ENCODE results near the gene OARD1.
A peak's percentile ranks its signal among the peaks of the same experiment; 100 is the strongest.
"Not testable (repeated sequence)": the region's sequence is repeated elsewhere in the genome, so short reads cannot be mapped to it uniquely, and the experiment has no call there.

The OARD1 gene

GRCh38 chr6:41036186-41036585, 36.0 kb downstream of the OARD1 start:
- Mint-ChIP-seq H3K27ac (no peak overlapping the region), H3K9me3 (no peaks in the 10 kb centered on the region), H3K4me3 (no peak overlapping the region), H3K36me3 (ENCODE audit: low read depth) (peaks cover 1% of the 10 kb centered on the region), H3K4me1 (ENCODE audit: low read depth) (peaks cover 10% of the 10 kb centered on the region), H3K27me3 (no peaks in the 10 kb centered on the region)
- DNase-seq, result no peak

DNA sequence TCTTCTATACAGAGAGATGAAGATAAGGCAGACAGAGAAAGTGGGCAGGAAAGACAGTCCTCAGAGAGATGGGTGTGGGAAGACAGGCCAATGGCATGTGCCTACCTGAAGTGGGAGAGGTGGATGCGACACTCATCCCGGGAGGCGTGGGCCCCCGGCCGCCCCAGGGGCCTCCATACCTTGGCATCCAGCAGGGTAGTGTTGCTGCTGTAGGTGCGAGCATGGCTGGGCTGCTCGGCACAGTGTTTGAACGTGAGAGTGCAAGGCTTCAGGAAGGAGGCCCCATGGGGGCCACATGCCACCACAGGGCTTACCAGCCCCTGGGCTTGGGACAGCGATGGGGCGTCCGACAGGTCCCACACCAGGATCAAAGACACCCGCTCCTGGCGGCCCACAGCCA, 38.4 kb downstream of the OARD1 start:
- H3K9me3 Mint-ChIP-seq, result no peaks in the 10 kb centered on the region
- H3K27me3 Mint-ChIP-seq, result no peaks in the 10 kb centered on the region
- H3K27ac Mint-ChIP-seq, result no peak overlapping the region
- peaks cover 6% of the 10 kb centered on the region for H3K4me1 Mint-ChIP-seq (ENCODE audit: low read depth)
- no peak overlapping the region for H3K4me3 Mint-ChIP-seq
- H3K36me3 Mint-ChIP-seq (ENCODE audit: low read depth), result peaks cover 1% of the 10 kb centered on the region
- no peak for DNase-seq

GRCh38 chr6:41032830-41033229, 39.3 kb downstream of the OARD1 start:
- DNase-seq, result no peak
- peaks cover 1% of the 10 kb centered on the region for H3K36me3 Mint-ChIP-seq (ENCODE audit: low read depth)
- no peaks in the 10 kb centered on the region for H3K27me3 Mint-ChIP-seq
- H3K4me1 Mint-ChIP-seq (ENCODE audit: low read depth), result peaks cover 11% of the 10 kb centered on the region
- no peak overlapping the region for H3K4me3 Mint-ChIP-seq
- H3K9me3 Mint-ChIP-seq, result no peaks in the 10 kb centered on the region
- no peak overlapping the region for H3K27ac Mint-ChIP-seq

- Mint-ChIP-seq H3K27me3 (no peaks in the 10 kb centered on the region), H3K9me3 (no peaks in the 10 kb centered on the region), H3K4me1 (ENCODE audit: low read depth) (peaks cover 20% of the 10 kb centered on the region), H3K27ac (peak overlapping the region; percentile 39), H3K4me3 (peak overlapping the region; percentile 80), H3K36me3 (ENCODE audit: low read depth) (no peaks in the 10 kb centered on the region)
- DNase-seq, result no peak
These were observed 43.4 kb downstream of the OARD1 start for GRCh38 chr6:41028561-41029412.

DNA sequence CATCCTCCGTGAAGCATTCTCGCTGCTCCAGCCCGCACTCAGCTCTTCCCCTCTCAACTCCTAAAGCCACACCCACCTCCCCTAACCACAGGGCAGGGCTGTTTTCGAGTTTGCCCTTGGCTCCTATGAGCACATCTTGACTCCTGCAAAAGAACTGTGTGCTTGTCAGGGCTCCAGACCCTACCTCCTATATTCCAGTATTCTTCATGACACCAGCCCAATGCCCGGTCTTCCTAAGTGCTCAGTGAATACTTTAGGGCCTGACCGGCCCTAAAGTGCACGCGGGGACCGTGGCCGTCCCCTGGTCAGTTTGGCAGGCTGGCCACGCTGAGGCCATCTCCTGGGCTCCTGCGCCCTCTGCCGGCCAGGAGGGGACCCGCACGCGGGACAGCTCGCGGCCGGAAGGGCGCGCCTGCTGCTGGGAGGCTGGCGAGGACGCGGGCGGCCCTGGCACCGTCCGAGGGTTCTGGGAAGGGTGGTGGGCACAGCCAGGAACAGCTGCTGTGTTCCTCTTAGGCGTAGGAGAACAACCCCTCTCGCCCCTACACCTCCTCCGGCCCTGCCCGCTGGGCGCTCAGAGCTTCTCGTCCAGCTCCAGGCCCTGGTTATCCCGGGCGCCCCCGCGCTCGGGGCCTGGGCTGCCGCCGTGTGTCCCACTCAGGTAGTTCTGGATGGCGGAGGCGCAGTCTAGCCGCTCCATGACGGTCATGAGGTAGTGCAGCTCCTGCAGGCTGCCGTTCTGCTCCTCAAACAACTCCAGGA, 44.2 kb downstream of the OARD1 start:
- Mint-ChIP-seq H3K4me1 (ENCODE audit: low read depth) (peaks cover 20% of the 10 kb centered on the region), H3K27ac (peak overlapping the region; percentile 74), H3K9me3 (no peaks in the 10 kb centered on the region), H3K36me3 (ENCODE audit: low read depth) (no peaks in the 10 kb centered on the region), H3K27me3 (no peaks in the 10 kb centered on the region), H3K4me3 (peak overlapping the region; percentile 80)
- DNase-seq, result peak; percentile 89

DNA sequence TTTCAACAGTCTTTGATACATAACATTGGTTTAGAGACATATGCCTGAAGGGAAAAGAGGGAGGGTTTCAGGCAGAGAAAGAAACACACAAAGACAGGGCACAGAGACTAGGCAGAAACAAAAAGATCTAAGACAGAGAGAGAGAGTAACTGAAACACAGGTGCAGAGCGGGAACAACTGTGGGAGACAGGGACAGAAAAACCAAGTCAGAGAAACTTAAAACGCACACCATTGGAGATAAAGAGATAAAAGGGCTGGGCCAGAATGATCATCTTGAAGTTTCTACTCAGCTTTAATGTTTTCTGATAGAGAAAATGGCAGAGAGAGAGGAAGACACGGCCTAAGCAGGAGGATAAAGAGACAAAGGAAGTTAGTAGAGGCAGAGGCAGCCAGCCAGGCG, 44.9 kb downstream of the OARD1 start:
- Mint-ChIP-seq H3K27me3 (no peaks in the 10 kb centered on the region), H3K9me3 (no peaks in the 10 kb centered on the region), H3K4me3 (peak overlapping the region; percentile 80), H3K36me3 (ENCODE audit: low read depth) (no peaks in the 10 kb centered on the region), H3K4me1 (ENCODE audit: low read depth) (peaks cover 20% of the 10 kb centered on the region), H3K27ac (peak overlapping the region; percentile 74)
- DNase-seq, result no peak

GRCh38 chr6:41025966-41026530, 46.1 kb downstream of the OARD1 start:
- Mint-ChIP-seq H3K4me3 (no peak overlapping the region), H3K27ac (no peak overlapping the region), H3K27me3 (no peaks in the 10 kb centered on the region), H3K9me3 (no peaks in the 10 kb centered on the region), H3K4me1 (ENCODE audit: low read depth) (peaks cover 20% of the 10 kb centered on the region), H3K36me3 (ENCODE audit: low read depth) (no peaks in the 10 kb centered on the region)
- no peak for DNase-seq

DNA sequence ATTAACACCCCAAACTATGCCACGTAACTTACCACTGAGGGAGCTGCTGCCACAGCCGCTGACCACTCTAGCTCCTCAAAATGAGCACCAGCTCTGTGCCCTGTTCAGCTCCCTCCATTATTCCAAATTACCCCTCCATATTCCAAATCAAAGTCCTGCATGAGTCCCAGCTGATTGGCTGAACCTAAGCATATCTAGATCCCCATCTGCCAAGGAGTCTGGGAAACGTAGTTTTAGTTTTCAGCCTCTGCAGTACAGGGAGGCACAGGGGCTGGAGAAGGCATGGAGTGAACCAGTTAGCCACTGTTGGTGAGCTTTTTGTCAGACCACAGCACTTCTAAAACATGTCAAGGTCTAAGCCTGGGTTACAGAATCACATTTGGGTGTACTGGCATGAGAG, 49.0 kb downstream of the OARD1 start:
- H3K9me3 Mint-ChIP-seq, result no peaks in the 10 kb centered on the region
- no peaks in the 10 kb centered on the region for H3K36me3 Mint-ChIP-seq (ENCODE audit: low read depth)
- H3K4me3 Mint-ChIP-seq, result no peak overlapping the region
- H3K4me1 Mint-ChIP-seq (ENCODE audit: low read depth), result peaks cover 10% of the 10 kb centered on the region
- no peak overlapping the region for H3K27ac Mint-ChIP-seq
- H3K27me3 Mint-ChIP-seq, result no peaks in the 10 kb centered on the region
- no peak for DNase-seq

DNA sequence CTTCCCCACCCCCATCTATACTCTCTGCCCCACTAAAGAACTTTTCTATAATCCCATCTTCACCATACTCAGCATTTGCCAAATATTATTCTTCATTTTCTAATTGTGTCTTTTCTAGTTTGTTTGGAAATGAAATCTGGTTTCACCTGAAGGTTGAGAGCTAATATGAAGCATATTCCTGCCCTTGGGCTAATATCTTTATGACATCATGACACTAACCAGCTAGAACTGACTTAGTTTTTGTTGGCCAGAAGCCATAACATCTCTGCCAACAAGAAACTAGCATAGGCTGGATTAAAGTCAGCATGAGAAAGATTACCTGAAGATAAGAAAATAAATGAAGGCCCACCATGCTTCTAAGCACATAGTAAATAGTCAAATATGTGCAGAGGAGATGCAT, 49.9 kb downstream of the OARD1 start:
- Mint-ChIP-seq H3K9me3 (no peaks in the 10 kb centered on the region), H3K4me1 (ENCODE audit: low read depth) (peaks cover 3% of the 10 kb centered on the region), H3K27ac (no peak overlapping the region), H3K36me3 (ENCODE audit: low read depth) (no peaks in the 10 kb centered on the region), H3K27me3 (no peaks in the 10 kb centered on the region), H3K4me3 (no peak overlapping the region)
- no peak for DNase-seq

DNA sequence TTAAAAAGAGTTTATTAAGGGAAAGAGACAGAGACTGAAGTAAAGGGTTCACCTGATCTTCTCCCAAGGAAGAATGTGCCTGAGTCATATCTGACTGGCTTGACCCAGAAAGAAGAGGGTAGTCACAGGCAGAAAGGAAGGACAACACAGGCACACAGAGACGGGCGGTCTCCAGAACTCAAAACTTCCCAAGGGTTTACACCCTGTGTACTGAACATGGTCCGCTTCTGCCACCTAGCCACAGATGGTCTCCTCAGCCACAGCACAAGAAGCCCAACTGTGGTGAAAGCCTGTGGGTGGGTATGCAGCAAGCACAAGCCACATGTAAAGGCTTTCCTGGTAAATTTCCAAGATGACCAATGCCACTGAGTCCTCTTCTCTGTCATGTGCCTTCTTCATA, 50.3 kb downstream of the OARD1 start:
- Mint-ChIP-seq H3K27me3 (no peaks in the 10 kb centered on the region), H3K4me1 (ENCODE audit: low read depth) (no peaks in the 10 kb centered on the region), H3K9me3 (no peaks in the 10 kb centered on the region), H3K27ac (no peak overlapping the region), H3K36me3 (ENCODE audit: low read depth) (no peaks in the 10 kb centered on the region), H3K4me3 (no peak overlapping the region)
- no peak for DNase-seq

GRCh38 chr6:41017663-41018062, 54.5 kb downstream of the OARD1 start:
- no peaks in the 10 kb centered on the region for H3K36me3 Mint-ChIP-seq (ENCODE audit: low read depth)
- no peak for DNase-seq
- H3K9me3 Mint-ChIP-seq, result no peaks in the 10 kb centered on the region
- H3K4me3 Mint-ChIP-seq, result no peak overlapping the region
- no peak overlapping the region for H3K27ac Mint-ChIP-seq
- H3K27me3 Mint-ChIP-seq, result no peaks in the 10 kb centered on the region
- no peaks in the 10 kb centered on the region for H3K4me1 Mint-ChIP-seq (ENCODE audit: low read depth)

- not testable (repeated sequence) for DNase-seq; H3K27ac Mint-ChIP-seq; H3K9me3 Mint-ChIP-seq; H3K4me3 Mint-ChIP-seq; H3K27me3 Mint-ChIP-seq; H3K4me1 Mint-ChIP-seq (ENCODE audit: low read depth); H3K36me3 Mint-ChIP-seq (ENCODE audit: low read depth)
These were observed 56.3 kb downstream of the OARD1 start for GRCh38 chr6:41015860-41016259.

DNA sequence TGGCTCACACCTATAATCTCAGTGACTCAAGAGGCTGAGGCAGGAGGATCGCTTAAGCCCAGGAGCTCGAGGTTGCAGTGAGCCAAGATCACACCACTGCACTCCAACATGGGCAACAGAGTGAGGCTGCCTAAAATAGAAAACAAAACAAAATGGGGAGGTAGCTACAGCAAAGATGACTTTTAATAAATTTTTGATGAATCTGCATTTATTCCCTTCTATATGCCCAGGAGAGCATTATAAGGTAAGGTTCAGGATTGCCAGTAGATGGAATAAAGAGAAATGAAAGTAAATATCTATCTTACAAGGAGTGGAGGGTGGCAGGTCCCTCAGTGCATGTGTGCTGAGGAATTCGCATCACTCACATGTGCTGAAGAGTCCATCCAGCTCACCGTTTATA, 57.4 kb downstream of the OARD1 start:
- no peaks in the 10 kb centered on the region for H3K36me3 Mint-ChIP-seq (ENCODE audit: low read depth)
- no peaks in the 10 kb centered on the region for H3K27me3 Mint-ChIP-seq
- no peak for DNase-seq
- H3K9me3 Mint-ChIP-seq, result no peaks in the 10 kb centered on the region
- H3K4me1 Mint-ChIP-seq (ENCODE audit: low read depth), result no peaks in the 10 kb centered on the region
- H3K27ac Mint-ChIP-seq, result no peak overlapping the region
- H3K4me3 Mint-ChIP-seq, result no peak overlapping the region
